Kidney (tissue), 14 donors: ENCODE measurements around the gene PRKCZ. TPM values are rescaled to one million over a fixed set of nuclear protein-coding genes. Genes with fewer than 3 reads are reported as not detected.

Experiments used
- DNase-seq, 5 donors: peaks; one replicate each; pipeline ENCODE4 v3.0.0-alpha.2; 2013 to 2020
- FAIRE-seq: peaks from 2 replicates; lab custom pipeline; 2012; peaks lifted over from hg19 to GRCh38; lab: Jason Lieb, UNC
- H3K27ac ChIP-seq, 2 donors: one replicate each; pipeline ENCODE4 v1.7.0; 2013; ENCODE audit warnings: low read depth in 2 of 2, low read length in 2 of 2, inconsistent platforms in 1 of 2
- H3K27me3 ChIP-seq: one replicate; pipeline ENCODE4 v1.7.1; 2013; ENCODE audit warnings: low read length, inconsistent platforms; ENCODE audit not compliant: control insufficient read depth, insufficient read depth
- H3K36me3 ChIP-seq, 3 donors: one replicate each; pipeline versions ENCODE4 v1.7.0 to v1.7.1; 2013; ENCODE audit warnings: low read length in 3 of 3, control low read depth in 1 of 3, inconsistent platforms in 1 of 3; ENCODE audit not compliant: insufficient read depth in 3 of 3, control insufficient read depth in 2 of 3
- H3K4me1 ChIP-seq, 3 donors: one replicate each; pipeline versions ENCODE4 v1.7.0 to v1.7.1; 2013; ENCODE audit warnings: low read length in 3 of 3, inconsistent platforms in 1 of 3, low read depth in 1 of 3; ENCODE audit not compliant: control insufficient read depth in 2 of 3, insufficient read depth in 2 of 3
- H3K4me3 ChIP-seq, 3 donors: one replicate each; pipeline versions ENCODE4 v1.7.0 to v1.8.1; 2013; ENCODE audit warnings: low read length in 3 of 3, control low read depth in 1 of 3, inconsistent platforms in 1 of 3
- H3K9ac ChIP-seq, 3 donors: one replicate each; pipeline versions ENCODE4 v1.7.0 to v1.7.1; 2013; ENCODE audit warnings: low read length in 3 of 3, control low read depth in 1 of 3, inconsistent platforms in 1 of 3
- H3K9me3 ChIP-seq, 3 donors: one replicate each; pipeline versions ENCODE4 v1.7.0 to v1.7.1; 2013; ENCODE audit warnings: low read length in 3 of 3, control low read depth in 1 of 3, inconsistent platforms in 1 of 3; ENCODE audit not compliant: control insufficient read depth in 2 of 3, insufficient read depth in 1 of 3
- CTCF ChIP-seq: IDR thresholded peaks from 3 replicates; pipeline ENCODE4 v1.5.1; 2012; ENCODE audit warnings: mild to moderate bottlenecking, moderate library complexity, borderline replicate concordance; ENCODE audit not compliant: insufficient read depth; ENCODE audit errors: extremely low read depth
- intact Hi-C: fragments of 100-400 bp; cut with DNase I; formaldehyde crosslinking; loops from one replicate; pipeline ENCODE4 v1.11.1; 2022
- polyA plus RNA-seq: library from polyadenylated mRNA; stranded (reverse); fragments of 350-450 nt; fragmentation: Illumina TruSeq; extraction: RNeasy Lipid Tissue Mini Kit (QIAGEN cat#74804); gene quantifications from one replicate; pipeline ENCODE4 v1.2.3, GENCODE V29; 2014; ENCODE audit warnings: low read depth, low replicate concordance; ENCODE audit not compliant: insufficient read depth
- total RNA-seq: library from RNA; stranded (reverse); fragmentation: NEBNext Ultra II Directional; extraction: Animal tissue kit (Norgen Biotek cat#: 25700); gene quantifications from one replicate; pipeline ENCODE4 v1.2.1, GENCODE V29; 2021
- donor health status: control.
- donor health status: control.
- donor health status: control.
- donor health status: control.
- donor health status: control.
- donor health status: DM: yes; HTN: yes; CAD: no.
- donor health status: Normal renal cell carcinoma (clear cell type).

The PRKCZ gene
- total and polyA plus RNA-seq, 2 donors from 2014 or later, result 24.7 to 42.4 TPM

- peaks cover 0 to 4% (median 3%) of the 10 kb centered on the region in 3 donors for H3K36me3 ChIP-seq
- no peak overlapping the region for H3K27ac ChIP-seq
- H3K9me3 ChIP-seq, result no peaks in the 10 kb centered on the region
- H3K9ac ChIP-seq, result no peak overlapping the region
- H3K4me3 ChIP-seq, result no peak overlapping the region
- TF ChIP-seq CTCF, result no peak
- DNase-seq (no peak), FAIRE-seq (no peak)
- H3K4me1 ChIP-seq, result no peaks in the 10 kb centered on the region
- no peaks in the 10 kb centered on the region for H3K27me3 ChIP-seq
- intact Hi-C loops, result no loop called here
Measured at GRCh38 chr1:2166254-2166653, 116.0 kb downstream of the PRKCZ start.

- Histone ChIP-seq H3K4me3 (no peak overlapping the region), H3K27me3 (no peaks in the 10 kb centered on the region), H3K36me3 (peaks cover 0 to 4% (median 3%) of the 10 kb centered on the region in 3 donors), H3K4me1 (no peaks in the 10 kb centered on the region), H3K27ac (no peak overlapping the region), H3K9ac (no peak overlapping the region), H3K9me3 (no peaks in the 10 kb centered on the region)
- DNase-seq (no peak), FAIRE-seq (no peak)
- intact Hi-C loops, result no loop called here
- no peak for TF ChIP-seq CTCF
Measured at GRCh38 chr1:2166695-2167094, 116.5 kb downstream of the PRKCZ start.

GRCh38 chr1:2168090-2168489 is 117.9 kb downstream of the PRKCZ start:
- no peak overlapping the region for H3K4me3 ChIP-seq
- H3K36me3 ChIP-seq, result peaks cover 0 to 7% (median under 1%) of the 10 kb centered on the region in 3 donors
- no peaks in the 10 kb centered on the region for H3K4me1 ChIP-seq
- FAIRE-seq, result no peak
- no peak for DNase-seq
- intact Hi-C loops, result no loop called here
- TF ChIP-seq CTCF, result no peak
- no peaks in the 10 kb centered on the region for H3K27me3 ChIP-seq
- H3K9me3 ChIP-seq, result no peaks in the 10 kb centered on the region
- no peak overlapping the region for H3K9ac ChIP-seq
- H3K27ac ChIP-seq, result no peak overlapping the region

GRCh38 chr1:2168535-2168934 is 118.3 kb downstream of the PRKCZ start:
- H3K9me3 ChIP-seq, result no peaks in the 10 kb centered on the region
- H3K4me3 ChIP-seq, result no peak overlapping the region
- H3K27ac ChIP-seq, result no peak overlapping the region
- peaks cover 0 to 5% (median 0%) of the 10 kb centered on the region in 3 donors for H3K36me3 ChIP-seq
- H3K9ac ChIP-seq, result no peak overlapping the region
- DNase-seq (no peak), FAIRE-seq (no peak)
- no peaks in the 10 kb centered on the region for H3K27me3 ChIP-seq
- no peak for TF ChIP-seq CTCF
- intact Hi-C loops, result no loop called here
- H3K4me1 ChIP-seq, result no peaks in the 10 kb centered on the region
